GM23338 (cell line): ENCODE measurements around the gene EID1. TPM values are rescaled to one million over a fixed set of nuclear protein-coding genes. Genes with fewer than 3 reads are reported as not detected.

ENCODE experiments used
- ATAC-seq: fragments of 200-7000 bp; cut with Tn5 transposase; 3 replicates; pipeline ENCODE4 v1.9.1; 2020
- DNase-seq: peaks from one replicate; pipeline ENCODE4 v3.0.0-alpha.2; 2015; ENCODE audit warnings: low spot score
- H2AFZ ChIP-seq: fragments of 200-600 bp; sonication (generic); 2 replicates; pipeline ENCODE4 v1.8.0; 2016; ENCODE audit warnings: antibody characterized with exemption, mild to moderate bottlenecking, moderate library complexity
- H3F3A ChIP-seq: fragments of 200-600 bp; sonication (generic); replicated peaks from 2 replicates; pipeline ENCODE4 v1.8.0; 2017; ENCODE audit warnings: antibody characterized with exemption, mixed run types, low read depth
- H3K27ac ChIP-seq: fragments of 200-600 bp; sonication (generic); 2 replicates; pipeline ENCODE4 v1.6.1; 2016; ENCODE audit warnings: low read depth
- H3K27me3 ChIP-seq: fragments of 200-600 bp; sonication (generic); 2 replicates; pipeline ENCODE4 v1.8.0; 2016; ENCODE audit warnings: mild to moderate bottlenecking, mixed run types, moderate library complexity; ENCODE audit not compliant: insufficient read depth
- H3K36me3 ChIP-seq: fragments of 200-600 bp; sonication (generic); 2 replicates; pipeline ENCODE4 v1.8.0; 2016; ENCODE audit warnings: mild to moderate bottlenecking; ENCODE audit not compliant: insufficient read depth
- H3K4me1 ChIP-seq: fragments of 200-600 bp; sonication (generic); 2 replicates; pipeline ENCODE4 v1.8.0; 2016; ENCODE audit warnings: mild to moderate bottlenecking, moderate library complexity; ENCODE audit not compliant: insufficient read depth
- H3K4me2 ChIP-seq: fragments of 200-600 bp; sonication (generic); 2 replicates; pipeline ENCODE4 v1.7.1; 2017; ENCODE audit warnings: mixed run types
- H3K4me3 ChIP-seq: fragments of 200-600 bp; sonication (generic); 2 replicates; pipeline ENCODE4 v1.6.1; 2016; ENCODE audit warnings: mixed run types
- H3K79me2 ChIP-seq: fragments of 200-600 bp; sonication (generic); replicated peaks from 2 replicates; pipeline ENCODE4 v1.8.0; 2017; ENCODE audit warnings: mild to moderate bottlenecking; ENCODE audit not compliant: insufficient read depth
- H3K9me2 ChIP-seq: fragments of 200-600 bp; sonication (generic); 2 replicates; pipeline ENCODE4 v1.8.0; 2017; ENCODE audit not compliant: insufficient read depth
- H4K20me1 ChIP-seq: fragments of 200-600 bp; sonication (generic); replicated peaks from 2 replicates; pipeline ENCODE4 v1.8.0; 2017; ENCODE audit warnings: mild to moderate bottlenecking; ENCODE audit not compliant: insufficient read depth
- H3K27ac Mint-ChIP-seq: 2 replicates; pipeline ENCODE4 v1.8.0; 2020; ENCODE audit warnings: inconsistent platforms, mild to moderate bottlenecking, moderate library complexity, mixed read lengths
- H3K27me3 Mint-ChIP-seq: 3 replicates; pipeline ENCODE4 v1.8.0; 2022; ENCODE audit warnings: low read depth, mild to moderate bottlenecking, moderate library complexity, mixed read lengths, inconsistent platforms; ENCODE audit not compliant: insufficient read depth, poor library complexity
- H3K36me3 Mint-ChIP-seq: 3 replicates; pipeline ENCODE4 v1.8.0; 2021; ENCODE audit warnings: low read depth, mild to moderate bottlenecking, inconsistent platforms, moderate library complexity, mixed read lengths
- H3K4me1 Mint-ChIP-seq: 3 replicates; pipeline ENCODE4 v1.8.0; 2020; ENCODE audit warnings: mild to moderate bottlenecking, inconsistent platforms, mixed read lengths
- H3K4me3 Mint-ChIP-seq: 3 replicates; pipeline ENCODE4 v1.8.0; 2021; ENCODE audit warnings: moderate library complexity, mild to moderate bottlenecking, inconsistent platforms, mixed read lengths
- H3K9me3 Mint-ChIP-seq: 3 replicates; pipeline ENCODE4 v1.8.0; 2020; ENCODE audit warnings: moderate library complexity, mild to moderate bottlenecking, inconsistent platforms, mixed read lengths
- CREB1 ChIP-seq: fragments of 250-450 bp; sonication (Bioruptor Pico); IDR thresholded peaks from 2 replicates; pipeline ENCODE4 v1.5.0; 2020; ENCODE audit warnings: low read depth, mild to moderate bottlenecking, moderate library complexity
- EZH2 ChIP-seq: fragments of 200-600 bp; sonication (generic); IDR thresholded peaks from one replicate; pipeline ENCODE4 v1.8.0; 2017; ENCODE audit warnings: antibody characterized with exemption, mild to moderate bottlenecking, low read depth; ENCODE audit not compliant: unreplicated experiment
- EZH2phosphoT487 ChIP-seq: fragments of 200-600 bp; sonication (generic); IDR thresholded peaks from one replicate; pipeline ENCODE4 v1.8.1; 2018; ENCODE audit warnings: antibody characterized with exemption; ENCODE audit not compliant: unreplicated experiment
- JUNB ChIP-seq: IDR thresholded peaks from one replicate; pipeline ENCODE4 v1.6.1; 2016; ENCODE audit warnings: antibody characterized with exemption; ENCODE audit not compliant: unreplicated experiment
- NANOG ChIP-seq: IDR thresholded peaks from 2 replicates; pipeline ENCODE4 v1.6.1; 2016; ENCODE audit warnings: antibody characterized with exemption, borderline replicate concordance
- POLR2AphosphoS5 ChIP-seq: IDR thresholded peaks from 2 replicates; pipeline ENCODE4 v1.6.1; 2016; ENCODE audit warnings: antibody characterized with exemption, low read depth
- STAT1 ChIP-seq: IDR thresholded peaks from one replicate; pipeline ENCODE4 v1.6.1; 2016; ENCODE audit warnings: antibody characterized with exemption; ENCODE audit not compliant: unreplicated experiment
- ZNF114 ChIP-seq: fragments of 250-450 bp; sonication (Bioruptor Pico); IDR thresholded peaks from 2 replicates; pipeline ENCODE4 v1.5.0; 2020; ENCODE audit warnings: mild to moderate bottlenecking, moderate library complexity
- ZNF331 ChIP-seq: fragments of 250-450 bp; sonication (Bioruptor Pico); IDR thresholded peaks from 2 replicates; pipeline ENCODE4 v1.5.0; 2020; ENCODE audit warnings: low read depth, mild to moderate bottlenecking, moderate library complexity
- polyA plus RNA-seq: library from polyadenylated mRNA; unstranded; fragments of >200 nt; fragmentation: Nextera tagmentation; extraction: Ambion mirVana; gene quantifications from 2 replicates; pipeline ENCODE4 v1.2.1, GENCODE V29; 2016
- total RNA-seq: library from RNA; depleted of rRNA; stranded (reverse); fragments of >200 nt; shearing (Covaris generic); gene quantifications from 2 replicates; pipeline ENCODE4 v1.2.3, GENCODE V29; 2014
- TF ChIP-seq, protein P1 (sequence below): IDR thresholded peaks from 2 replicates; pipeline ENCODE4 v1.6.1; 2016; ENCODE audit warnings: antibody characterized with exemption
- TF ChIP-seq, protein P2 (sequence below): fragments of 250-450 bp; sonication (Bioruptor Pico); IDR thresholded peaks from 2 replicates; pipeline ENCODE4 v1.5.0; 2020; ENCODE audit warnings: mild to moderate bottlenecking, moderate library complexity
- TF ChIP-seq, protein P3 (sequence below): IDR thresholded peaks from one replicate; pipeline ENCODE4 v1.6.1; 2018; ENCODE audit warnings: antibody characterized with exemption; ENCODE audit not compliant: unreplicated experiment

EID1 gene
- total and polyA plus RNA-seq, 2 experiments from 2014 or later: 113 to 324 TPM

DNA sequence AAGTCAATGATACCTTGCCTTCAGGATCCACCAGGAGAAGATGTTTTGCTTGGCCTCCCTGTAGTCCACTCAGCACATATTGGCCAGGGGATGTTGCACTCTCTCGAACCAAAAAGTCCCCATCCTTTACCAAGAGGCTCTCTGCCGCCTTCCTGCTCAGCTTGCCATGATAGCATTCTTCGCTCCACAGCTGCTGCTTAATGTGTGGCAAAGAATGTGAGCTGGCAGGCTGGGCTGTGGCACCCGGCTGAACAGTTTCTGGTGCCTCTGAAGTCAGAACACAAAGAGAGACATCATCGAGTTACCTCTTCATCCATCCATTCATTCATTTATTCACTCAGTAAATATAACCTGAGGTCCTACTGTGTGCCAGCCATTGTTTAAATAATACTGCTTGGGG is 43.2 kb upstream of the EID1 start:
- Histone ChIP-seq H3K4me2 (no peak overlapping the region), H3K4me3 (no peak overlapping the region), H3K27ac (no peak overlapping the region), H3K36me3 (no peaks in the 10 kb centered on the region), H4K20me1 (no peaks in the 10 kb centered on the region), H2AFZ (no peak overlapping the region), H3K4me1 (no peaks in the 10 kb centered on the region), H3K27me3 (no peaks in the 10 kb centered on the region), H3K79me2 (no peaks in the 10 kb centered on the region), H3F3A (no peaks in the 10 kb centered on the region), H3K9me2 (peaks cover 4% of the 10 kb centered on the region; the same call in 1 of the 2 replicates)
- Mint-ChIP-seq H3K4me1 (no peaks in the 10 kb centered on the region; the same call in 2 of the 3 replicates), H3K4me3 (no peak overlapping the region), H3K9me3 (no peaks in the 10 kb centered on the region), H3K36me3 (no peaks in the 10 kb centered on the region), H3K27ac (no peak overlapping the region), H3K27me3 (no peaks in the 10 kb centered on the region)
- ATAC-seq (no peak), DNase-seq (no peak)
- TF ChIP-seq CREB1 (CRISPR knock-in tag): no peak

DNA sequence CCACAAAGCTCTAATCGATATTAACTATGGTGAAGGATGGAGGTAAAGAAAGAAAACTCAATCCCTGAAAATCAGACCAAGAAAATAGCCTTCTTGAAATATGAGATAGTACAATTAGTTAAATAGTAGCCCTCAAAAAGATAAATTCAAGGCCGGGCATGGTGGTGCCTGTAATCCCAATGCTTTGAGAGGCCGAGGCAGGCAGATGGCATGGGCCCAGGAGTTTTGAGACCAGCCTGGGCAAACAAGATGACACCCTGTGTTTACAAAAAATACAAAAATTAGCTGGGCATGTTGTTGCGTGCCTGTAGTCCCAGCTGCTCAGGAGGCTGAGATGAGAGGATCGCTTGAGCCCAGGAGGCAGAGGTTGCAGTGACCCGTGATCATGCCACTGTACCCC is 35.4 kb upstream of the EID1 start:
- no peaks in the 10 kb centered on the region for H3K4me1 Mint-ChIP-seq
- H3F3A ChIP-seq: no peaks in the 10 kb centered on the region
- TF ChIP-seq, protein P1, sequence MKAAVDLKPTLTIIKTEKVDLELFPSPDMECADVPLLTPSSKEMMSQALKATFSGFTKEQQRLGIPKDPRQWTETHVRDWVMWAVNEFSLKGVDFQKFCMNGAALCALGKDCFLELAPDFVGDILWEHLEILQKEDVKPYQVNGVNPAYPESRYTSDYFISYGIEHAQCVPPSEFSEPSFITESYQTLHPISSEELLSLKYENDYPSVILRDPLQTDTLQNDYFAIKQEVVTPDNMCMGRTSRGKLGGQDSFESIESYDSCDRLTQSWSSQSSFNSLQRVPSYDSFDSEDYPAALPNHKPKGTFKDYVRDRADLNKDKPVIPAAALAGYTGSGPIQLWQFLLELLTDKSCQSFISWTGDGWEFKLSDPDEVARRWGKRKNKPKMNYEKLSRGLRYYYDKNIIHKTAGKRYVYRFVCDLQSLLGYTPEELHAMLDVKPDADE: no peak
- TF ChIP-seq, protein P2, sequence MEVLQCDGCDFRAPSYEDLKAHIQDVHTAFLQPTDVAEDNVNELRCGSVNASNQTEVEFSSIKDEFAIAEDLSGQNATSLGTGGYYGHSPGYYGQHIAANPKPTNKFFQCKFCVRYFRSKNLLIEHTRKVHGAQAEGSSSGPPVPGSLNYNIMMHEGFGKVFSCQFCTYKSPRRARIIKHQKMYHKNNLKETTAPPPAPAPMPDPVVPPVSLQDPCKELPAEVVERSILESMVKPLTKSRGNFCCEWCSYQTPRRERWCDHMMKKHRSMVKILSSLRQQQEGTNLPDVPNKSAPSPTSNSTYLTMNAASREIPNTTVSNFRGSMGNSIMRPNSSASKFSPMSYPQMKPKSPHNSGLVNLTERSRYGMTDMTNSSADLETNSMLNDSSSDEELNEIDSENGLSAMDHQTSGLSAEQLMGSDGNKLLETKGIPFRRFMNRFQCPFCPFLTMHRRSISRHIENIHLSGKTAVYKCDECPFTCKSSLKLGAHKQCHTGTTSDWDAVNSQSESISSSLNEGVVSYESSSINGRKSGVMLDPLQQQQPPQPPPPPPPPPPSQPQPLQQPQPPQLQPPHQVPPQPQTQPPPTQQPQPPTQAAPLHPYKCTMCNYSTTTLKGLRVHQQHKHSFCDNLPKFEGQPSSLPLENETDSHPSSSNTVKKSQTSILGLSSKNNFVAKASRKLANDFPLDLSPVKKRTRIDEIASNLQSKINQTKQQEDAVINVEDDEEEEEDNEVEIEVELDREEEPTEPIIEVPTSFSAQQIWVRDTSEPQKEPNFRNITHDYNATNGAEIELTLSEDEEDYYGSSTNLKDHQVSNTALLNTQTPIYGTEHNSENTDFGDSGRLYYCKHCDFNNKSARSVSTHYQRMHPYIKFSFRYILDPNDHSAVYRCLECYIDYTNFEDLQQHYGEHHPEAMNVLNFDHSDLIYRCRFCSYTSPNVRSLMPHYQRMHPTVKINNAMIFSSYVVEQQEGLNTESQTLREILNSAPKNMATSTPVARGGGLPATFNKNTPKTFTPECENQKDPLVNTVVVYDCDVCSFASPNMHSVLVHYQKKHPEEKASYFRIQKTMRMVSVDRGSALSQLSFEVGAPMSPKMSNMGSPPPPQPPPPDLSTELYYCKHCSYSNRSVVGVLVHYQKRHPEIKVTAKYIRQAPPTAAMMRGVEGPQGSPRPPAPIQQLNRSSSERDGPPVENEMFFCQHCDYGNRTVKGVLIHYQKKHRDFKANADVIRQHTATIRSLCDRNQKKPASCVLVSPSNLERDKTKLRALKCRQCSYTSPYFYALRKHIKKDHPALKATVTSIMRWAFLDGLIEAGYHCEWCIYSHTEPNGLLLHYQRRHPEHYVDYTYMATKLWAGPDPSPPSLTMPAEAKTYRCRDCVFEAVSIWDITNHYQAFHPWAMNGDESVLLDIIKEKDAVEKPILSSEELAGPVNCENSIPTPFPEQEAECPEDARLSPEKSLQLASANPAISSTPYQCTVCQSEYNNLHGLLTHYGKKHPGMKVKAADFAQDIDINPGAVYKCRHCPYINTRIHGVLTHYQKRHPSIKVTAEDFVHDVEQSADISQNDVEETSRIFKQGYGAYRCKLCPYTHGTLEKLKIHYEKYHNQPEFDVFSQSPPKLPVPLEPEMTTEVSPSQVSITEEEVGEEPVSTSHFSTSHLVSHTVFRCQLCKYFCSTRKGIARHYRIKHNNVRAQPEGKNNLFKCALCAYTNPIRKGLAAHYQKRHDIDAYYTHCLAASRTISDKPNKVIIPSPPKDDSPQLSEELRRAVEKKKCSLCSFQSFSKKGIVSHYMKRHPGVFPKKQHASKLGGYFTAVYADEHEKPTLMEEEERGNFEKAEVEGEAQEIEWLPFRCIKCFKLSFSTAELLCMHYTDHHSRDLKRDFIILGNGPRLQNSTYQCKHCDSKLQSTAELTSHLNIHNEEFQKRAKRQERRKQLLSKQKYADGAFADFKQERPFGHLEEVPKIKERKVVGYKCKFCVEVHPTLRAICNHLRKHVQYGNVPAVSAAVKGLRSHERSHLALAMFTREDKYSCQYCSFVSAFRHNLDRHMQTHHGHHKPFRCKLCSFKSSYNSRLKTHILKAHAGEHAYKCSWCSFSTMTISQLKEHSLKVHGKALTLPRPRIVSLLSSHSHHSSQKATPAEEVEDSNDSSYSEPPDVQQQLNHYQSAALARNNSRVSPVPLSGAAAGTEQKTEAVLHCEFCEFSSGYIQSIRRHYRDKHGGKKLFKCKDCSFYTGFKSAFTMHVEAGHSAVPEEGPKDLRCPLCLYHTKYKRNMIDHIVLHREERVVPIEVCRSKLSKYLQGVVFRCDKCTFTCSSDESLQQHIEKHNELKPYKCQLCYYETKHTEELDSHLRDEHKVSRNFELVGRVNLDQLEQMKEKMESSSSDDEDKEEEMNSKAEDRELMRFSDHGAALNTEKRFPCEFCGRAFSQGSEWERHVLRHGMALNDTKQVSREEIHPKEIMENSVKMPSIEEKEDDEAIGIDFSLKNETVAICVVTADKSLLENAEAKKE: no peak
- TF ChIP-seq EZH2phosphoT487 (no peak), STAT1 (no peak), ZNF114 (CRISPR knock-in tag) (no peak), CREB1 (CRISPR knock-in tag) (no peak), ZNF331 (CRISPR knock-in tag) (no peak), EZH2 (no peak), JUNB (no peak), POLR2AphosphoS5 (no peak), NANOG (no peak)
- TF ChIP-seq, protein P3, sequence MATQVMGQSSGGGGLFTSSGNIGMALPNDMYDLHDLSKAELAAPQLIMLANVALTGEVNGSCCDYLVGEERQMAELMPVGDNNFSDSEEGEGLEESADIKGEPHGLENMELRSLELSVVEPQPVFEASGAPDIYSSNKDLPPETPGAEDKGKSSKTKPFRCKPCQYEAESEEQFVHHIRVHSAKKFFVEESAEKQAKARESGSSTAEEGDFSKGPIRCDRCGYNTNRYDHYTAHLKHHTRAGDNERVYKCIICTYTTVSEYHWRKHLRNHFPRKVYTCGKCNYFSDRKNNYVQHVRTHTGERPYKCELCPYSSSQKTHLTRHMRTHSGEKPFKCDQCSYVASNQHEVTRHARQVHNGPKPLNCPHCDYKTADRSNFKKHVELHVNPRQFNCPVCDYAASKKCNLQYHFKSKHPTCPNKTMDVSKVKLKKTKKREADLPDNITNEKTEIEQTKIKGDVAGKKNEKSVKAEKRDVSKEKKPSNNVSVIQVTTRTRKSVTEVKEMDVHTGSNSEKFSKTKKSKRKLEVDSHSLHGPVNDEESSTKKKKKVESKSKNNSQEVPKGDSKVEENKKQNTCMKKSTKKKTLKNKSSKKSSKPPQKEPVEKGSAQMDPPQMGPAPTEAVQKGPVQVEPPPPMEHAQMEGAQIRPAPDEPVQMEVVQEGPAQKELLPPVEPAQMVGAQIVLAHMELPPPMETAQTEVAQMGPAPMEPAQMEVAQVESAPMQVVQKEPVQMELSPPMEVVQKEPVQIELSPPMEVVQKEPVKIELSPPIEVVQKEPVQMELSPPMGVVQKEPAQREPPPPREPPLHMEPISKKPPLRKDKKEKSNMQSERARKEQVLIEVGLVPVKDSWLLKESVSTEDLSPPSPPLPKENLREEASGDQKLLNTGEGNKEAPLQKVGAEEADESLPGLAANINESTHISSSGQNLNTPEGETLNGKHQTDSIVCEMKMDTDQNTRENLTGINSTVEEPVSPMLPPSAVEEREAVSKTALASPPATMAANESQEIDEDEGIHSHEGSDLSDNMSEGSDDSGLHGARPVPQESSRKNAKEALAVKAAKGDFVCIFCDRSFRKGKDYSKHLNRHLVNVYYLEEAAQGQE: no peak

More for the DNA sequence above, 35.4 kb upstream of the EID1 start:
- Histone ChIP-seq H3K9me2 (peaks cover 8% of the 10 kb centered on the region; the same call in 1 of the 2 replicates), H3K79me2 (no peaks in the 10 kb centered on the region), H3K27me3 (no peaks in the 10 kb centered on the region), H3K4me1 (no peaks in the 10 kb centered on the region), H3K27ac (no peak overlapping the region), H2AFZ (no peak overlapping the region), H3K4me2 (no peak overlapping the region), H3K36me3 (no peaks in the 10 kb centered on the region), H3K4me3 (no peak overlapping the region), H4K20me1 (no peaks in the 10 kb centered on the region)
- H3K9me3 Mint-ChIP-seq: no peaks in the 10 kb centered on the region; the same call in 2 of the 3 replicates
- H3K27ac Mint-ChIP-seq: no peak overlapping the region
- no peaks in the 10 kb centered on the region for H3K36me3 Mint-ChIP-seq
- H3K4me3 Mint-ChIP-seq: no peak overlapping the region
- no peak for ATAC-seq
- no peak for DNase-seq
- H3K27me3 Mint-ChIP-seq: no peaks in the 10 kb centered on the region
